ENCODE results near the gene EDEM2.
"Not testable (repeated sequence)": the region's sequence is repeated elsewhere in the genome, so short reads cannot be mapped to it uniquely, and the experiment has no call there.

Gene EDEM2

DNA sequence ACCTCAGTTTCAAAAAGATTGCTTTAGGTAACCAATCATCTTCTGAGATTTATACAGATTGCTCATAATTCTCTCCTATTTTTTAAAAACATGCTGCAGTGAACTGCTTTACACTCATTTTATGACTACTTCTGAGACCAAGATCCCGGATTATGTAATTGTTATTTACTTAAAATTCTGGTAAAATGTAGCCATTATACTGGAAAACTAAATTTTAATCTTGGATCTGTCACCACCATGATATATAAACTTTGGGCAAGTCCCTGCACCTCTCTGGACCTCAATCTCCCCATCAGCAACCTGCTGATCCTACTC is 24.3 kb upstream of the EDEM2 start:
- in situ Hi-C loops (cut with MboI; ENCODE audit: low sequenced_read_pairs) = no loop called here

DNA sequence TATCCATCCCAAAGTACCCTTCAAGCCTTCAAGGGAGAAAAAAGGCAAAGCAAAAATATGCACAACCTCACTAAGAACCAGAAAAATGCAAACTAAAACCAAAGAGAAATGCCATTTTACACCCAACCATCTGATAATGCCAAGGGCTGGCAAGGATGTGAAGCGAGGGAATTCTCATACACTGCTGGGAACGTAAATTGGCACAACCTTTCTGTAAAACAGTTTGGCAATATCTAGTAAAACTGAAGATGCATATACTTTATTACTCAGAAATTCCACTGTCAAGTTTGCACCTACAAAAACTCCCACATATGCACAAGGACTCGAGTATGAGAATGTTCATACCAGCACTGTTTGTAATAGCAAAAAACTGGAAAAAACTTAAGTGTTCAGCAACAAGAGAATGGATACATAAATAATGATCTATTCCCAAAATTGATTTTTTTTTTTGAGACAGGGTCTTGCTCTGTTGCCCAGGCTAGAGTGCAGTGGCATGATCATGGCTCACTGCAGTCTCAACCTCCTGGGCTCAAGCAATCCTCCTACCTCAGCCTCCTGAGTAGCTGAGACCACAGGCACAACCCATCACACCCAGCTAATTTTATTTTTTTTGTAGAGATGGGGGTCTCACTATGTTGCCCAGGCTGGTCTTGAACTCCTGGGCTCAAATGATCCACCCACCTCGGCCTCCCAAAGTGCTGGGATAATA is 21.7 kb upstream of the EDEM2 start:
- in situ Hi-C loops (cut with MboI; ENCODE audit: low sequenced_read_pairs) = not testable (repeated sequence)

DNA sequence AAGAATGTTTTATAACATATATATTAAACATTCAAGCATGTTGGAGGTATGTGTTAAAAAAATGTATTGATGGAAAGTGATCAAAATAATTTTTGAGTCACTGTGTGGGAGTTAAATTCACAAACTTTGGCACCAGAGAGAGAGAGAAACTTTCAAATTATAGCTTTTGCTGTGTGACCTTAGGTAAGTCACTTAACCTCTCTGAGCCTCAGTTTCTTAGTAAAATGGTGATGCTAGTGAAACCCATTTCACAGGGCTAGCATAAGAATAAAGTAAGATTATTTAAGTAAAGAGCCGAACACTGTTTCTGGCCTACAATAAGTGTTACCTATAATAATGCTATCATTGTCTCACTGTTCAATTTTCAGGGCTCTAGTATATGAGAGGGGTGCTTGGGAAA is 20.7 kb upstream of the EDEM2 start:
- in situ Hi-C loops (cut with MboI; ENCODE audit: low sequenced_read_pairs) = no loop called here

DNA sequence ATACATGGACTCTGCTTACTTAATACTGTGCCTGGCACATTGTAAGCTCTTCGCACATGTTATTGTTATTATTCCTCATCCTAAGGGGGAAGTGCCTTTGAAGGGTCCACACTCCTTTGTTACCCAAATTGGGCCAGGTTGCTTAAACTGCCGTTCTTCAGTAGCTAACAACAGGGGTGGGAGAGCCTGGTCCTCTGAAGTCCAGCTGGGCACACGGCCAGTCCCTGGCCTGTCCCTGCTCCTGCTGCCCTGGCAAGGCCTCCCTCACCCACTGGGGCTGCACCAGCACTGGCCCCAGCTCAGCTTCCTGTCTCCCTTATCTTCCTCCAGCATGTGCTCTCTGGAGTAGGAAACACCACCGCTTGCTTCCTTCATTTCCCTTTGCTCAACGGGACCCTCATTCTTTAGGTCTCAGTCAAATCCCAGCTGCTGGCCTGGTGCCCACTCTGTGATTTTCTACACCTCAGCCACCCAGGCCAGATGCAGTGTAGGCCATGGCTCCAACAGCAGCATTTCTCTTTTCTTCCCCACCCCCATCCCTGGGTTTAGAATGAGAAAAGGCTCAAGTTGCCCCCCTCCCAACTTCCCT is 19.2 kb upstream of the EDEM2 start:
- in situ Hi-C loops (cut with MboI; ENCODE audit: low sequenced_read_pairs) = no loop called here

DNA sequence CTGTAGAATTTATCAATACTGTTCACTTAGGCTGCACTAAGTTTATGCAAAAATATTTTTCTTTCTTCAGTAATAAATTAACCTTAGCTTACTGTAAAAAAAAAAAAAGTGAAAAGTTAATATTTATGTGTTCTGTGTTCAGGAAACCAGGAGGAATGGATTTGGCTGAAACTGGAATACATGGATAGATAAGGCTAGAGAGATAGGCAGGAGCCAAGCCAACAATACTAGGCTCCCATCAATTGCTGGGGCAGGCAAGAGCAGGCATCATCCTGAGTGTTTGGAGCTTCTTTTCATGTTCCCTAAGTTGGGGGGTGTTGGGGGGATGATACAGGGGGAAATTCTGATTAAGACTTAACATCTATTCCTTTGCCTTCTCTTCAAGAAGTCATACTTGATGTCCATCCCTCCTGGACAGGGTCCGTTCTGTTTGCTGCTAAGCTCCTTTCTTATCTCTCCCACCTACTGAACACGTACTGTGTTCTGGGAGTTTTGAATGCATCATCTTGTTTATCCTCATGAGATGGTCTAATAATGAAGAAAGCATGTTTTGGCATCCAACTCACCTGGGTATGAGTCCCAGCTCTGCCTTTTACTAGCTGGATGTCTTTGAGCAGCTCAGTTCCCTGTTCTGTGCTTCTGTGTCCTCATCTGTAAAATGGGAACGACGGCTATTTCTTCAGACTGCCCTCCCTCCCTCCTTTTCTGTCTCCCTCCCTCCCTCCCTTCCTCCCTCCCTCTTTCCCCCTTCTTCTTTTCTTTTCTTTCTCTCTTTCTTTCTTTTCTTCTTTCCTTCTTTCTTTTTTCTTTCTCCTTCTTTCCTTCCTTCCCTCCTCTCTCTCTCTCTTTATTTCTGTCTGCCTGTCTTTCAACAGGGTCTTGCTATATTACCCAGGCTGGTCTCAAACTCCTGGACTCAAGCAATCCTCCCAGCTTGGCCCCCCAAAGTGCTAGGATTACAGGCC is 18.4 kb upstream of the EDEM2 start:
- in situ Hi-C loops (cut with MboI; ENCODE audit: low sequenced_read_pairs) = no loop called here

DNA sequence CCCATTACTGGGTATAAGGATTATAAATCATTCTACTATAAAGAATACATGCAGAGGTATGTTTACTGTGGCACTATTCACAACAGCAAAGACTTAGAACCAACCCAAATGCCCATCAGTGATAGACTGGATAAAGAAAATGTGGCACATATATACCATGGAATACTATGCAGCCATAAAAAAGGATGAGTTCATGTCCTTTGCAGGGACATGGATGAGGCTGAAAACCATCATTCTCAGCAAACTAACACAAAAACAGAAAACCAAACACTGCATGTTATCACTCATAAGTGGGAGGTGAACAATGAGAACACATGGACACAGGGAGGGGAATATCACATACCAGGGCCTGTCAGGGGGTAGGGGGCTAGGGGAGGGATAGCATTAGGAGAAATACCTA is 17.4 kb upstream of the EDEM2 start:
- in situ Hi-C loops (cut with MboI; ENCODE audit: low sequenced_read_pairs) = not testable (repeated sequence)

DNA sequence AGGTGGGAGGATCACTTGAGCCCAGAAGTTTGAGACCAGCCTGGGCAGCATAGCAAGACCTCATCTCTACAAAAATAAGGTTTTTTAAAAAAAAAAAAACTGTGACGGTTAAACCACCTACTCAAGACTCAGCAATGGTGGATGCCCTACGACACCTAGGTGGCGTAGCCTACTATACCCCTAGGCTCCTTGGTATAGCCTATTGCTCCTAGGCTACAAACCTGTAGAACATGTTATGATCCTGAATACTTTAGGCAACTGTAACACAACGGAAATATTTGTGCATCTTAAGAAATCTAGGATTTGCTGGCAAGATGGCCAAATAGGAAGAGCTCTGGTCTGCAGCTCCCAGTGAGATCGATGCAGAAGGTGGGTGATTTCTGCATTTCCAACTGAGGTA is 13.2 kb upstream of the EDEM2 start:
- in situ Hi-C loops (cut with MboI; ENCODE audit: low sequenced_read_pairs) = not testable (repeated sequence)

DNA sequence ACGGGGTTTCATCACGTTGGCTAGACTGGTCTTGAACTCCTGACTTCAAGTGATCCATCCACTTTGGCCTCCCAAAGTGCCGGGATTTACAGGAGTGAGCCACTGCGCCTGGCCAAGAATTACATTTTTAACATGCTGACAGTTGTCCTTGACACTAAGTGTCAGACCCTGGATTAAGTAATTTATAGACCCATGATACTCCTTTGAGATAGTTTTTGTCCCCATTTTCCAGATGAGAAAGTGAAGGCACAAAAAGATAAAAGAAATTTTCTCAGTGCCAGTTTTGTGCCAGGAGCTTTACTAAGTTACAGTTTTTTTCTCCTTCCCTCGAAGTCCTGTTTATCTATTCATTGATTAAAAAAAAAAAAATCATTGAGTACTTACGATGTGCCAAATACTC is 9.8 kb upstream of the EDEM2 start:
- in situ Hi-C loops (cut with MboI; ENCODE audit: low sequenced_read_pairs) = no loop called here

DNA sequence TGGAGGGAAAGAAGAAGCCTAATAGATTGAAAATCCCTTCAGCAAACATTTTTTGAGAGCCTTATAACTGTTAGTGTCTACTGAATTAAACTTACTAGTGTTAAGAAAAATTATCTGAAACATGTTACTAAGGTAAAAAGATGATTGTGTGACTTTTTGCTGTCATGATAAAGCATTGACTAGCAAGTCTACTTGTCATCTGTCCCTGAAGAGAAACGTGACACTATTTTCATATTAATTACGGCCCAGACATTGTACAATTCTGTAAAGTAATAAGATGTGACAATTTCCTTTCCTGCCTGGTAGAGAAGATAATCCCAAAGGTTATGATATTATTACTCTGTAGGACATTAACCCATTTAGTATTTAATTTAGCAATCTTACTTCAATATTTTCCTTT is 8.8 kb upstream of the EDEM2 start:
- in situ Hi-C loops (cut with MboI; ENCODE audit: low sequenced_read_pairs) = no loop called here

DNA sequence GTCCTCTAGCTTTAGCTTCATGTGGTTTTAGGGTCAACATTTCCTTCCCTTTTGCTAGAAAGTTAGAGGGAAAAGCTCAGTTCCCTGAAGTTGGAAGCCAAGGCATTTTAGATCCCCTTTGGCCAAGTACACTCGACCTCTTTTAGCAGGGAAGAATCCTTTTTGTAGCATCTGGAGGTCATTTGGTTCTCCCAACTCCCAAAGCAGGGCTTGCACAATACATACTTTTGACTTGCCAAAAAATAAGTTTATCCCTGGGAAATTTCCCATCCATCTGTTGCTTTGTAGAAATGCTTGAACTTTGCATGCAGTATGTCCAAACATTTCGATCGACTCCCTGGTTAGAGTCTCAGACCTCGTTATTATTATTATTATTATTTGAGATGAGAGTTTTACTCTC is 4.6 kb upstream of the EDEM2 start:
- in situ Hi-C loops (cut with MboI; ENCODE audit: low sequenced_read_pairs) = no loop called here

DNA sequence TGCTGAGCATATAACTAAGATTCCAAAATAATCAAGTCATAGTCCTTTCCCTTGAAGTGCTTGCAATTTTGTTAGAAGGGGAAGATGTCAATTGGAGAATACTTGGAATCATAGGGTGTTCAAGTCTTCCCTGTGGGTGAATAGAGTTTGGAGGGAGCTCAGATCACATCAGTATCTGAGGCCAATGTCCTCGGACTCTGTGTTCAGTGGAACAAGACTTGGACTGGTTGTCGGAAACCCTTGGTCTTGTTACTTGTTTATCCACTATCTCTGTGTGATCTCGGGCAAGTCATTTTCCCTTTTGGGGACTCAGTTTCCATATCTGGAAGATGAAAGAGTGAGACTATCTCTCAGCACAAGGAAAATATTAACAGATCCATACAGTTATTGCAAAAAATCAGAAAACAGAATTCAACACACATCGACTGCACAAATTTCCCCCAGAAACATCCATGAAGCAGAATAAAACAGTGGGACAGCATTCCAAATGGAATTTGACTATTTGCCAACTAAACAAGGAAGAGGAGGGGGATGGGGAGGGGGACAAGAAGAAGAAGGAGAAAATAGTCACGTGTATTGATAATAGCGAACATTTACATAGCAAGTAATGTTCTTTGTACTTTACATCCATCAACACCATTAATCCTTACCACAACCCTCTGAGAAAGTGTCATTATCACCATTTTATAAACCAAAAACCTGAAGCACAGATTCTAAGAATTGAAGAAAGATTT is 3.9 kb upstream of the EDEM2 start:
- in situ Hi-C loops (cut with MboI; ENCODE audit: low sequenced_read_pairs) = no loop called here

DNA sequence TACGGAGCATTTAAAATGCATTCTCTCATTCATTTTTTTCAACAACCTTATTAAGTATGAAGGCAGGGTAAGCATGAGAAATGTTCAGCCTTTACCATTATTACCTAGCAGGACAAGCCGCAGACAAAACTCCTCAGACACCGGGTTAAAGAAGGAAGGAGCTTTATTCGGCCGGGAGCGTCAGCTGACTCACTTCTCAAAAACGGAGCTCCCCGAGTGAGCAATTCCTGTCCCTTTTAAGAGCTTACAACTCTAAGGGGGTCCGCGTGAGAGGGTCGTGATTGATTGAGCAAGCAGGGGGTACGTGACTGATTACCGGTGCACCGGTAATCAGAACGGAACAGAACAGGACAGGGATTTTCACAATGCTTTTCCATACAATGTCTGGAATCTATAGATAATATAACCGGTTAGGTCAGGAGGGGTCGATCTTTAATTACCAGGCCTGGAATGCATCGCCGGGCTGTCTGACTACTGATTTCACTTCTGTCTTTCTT is 487 bp upstream of the EDEM2 start:
- in situ Hi-C loops (cut with MboI; ENCODE audit: low sequenced_read_pairs) = not testable (repeated sequence)

DNA sequence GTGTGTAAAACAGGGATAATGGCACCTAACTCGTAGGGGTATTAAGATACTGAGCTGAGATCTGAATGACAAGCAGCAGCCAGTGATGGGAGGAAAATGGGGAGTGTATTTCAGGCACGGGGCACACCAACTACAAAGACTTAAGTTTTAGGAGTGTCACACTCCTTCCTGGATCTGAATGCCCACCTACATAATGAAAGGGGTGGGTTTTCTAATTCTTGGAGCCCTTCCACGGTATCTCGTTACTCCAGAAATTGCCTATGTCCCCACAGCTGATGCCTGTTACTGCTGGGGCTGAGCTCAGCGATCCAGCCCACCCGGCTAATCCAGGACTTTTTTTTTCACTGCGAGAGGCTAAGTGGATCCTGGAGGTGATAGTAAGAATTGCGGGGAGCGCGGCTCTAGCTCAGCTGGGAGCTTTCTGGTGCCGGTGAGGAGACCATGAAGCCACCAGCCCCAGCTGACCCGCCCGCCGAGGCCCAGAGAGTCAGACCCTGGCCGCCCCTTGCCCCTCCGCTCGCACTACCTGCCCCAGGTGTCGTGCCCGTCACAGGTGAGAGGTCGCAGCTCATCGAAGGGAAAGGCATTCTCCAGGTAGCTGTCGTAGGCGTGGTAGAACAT is 727 bp downstream of the EDEM2 start:
- in situ Hi-C loops (cut with MboI; ENCODE audit: low sequenced_read_pairs) = no loop called here

DNA sequence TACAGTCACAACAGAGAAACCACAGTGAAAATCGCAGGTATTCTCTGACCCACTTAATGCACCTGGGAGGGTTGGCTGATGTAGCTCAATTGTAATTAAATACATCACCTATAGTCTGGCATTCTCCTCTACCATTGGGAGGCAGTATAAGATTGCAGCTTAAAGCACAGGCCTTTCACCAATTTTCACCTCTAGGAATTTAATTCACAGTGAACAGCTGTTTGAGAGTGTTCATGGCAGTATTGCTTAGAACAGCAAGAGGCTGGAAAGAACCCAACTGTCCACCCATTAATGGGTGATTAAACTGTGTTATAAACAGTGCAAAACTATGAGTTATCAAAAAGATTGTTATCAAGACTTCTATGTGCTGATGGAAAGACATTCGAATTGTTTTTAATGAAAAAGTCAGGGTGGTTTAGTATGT is 2.0 kb downstream of the EDEM2 start:
- in situ Hi-C loops (cut with MboI; ENCODE audit: low sequenced_read_pairs) = no loop called here

DNA sequence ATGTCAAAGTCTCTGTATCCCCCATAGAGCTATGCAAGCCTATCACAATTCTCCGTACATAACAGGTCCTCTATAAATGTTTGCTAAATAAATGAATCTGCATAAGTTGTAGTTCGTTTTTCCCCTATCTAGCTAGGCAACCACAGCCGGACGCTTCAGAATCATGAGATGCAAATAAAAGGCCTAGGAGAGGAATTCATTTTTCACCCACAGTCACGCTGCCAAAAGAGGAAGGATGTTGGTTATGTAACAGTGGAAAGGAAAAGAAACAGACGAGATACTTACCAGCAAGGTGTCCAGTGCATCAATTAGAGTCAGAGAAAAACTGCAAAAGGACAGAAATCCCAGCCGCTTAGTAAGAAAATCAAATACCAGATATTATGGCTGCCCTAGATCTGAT is 2.4 kb downstream of the EDEM2 start:
- in situ Hi-C loops (cut with MboI; ENCODE audit: low sequenced_read_pairs) = no loop called here

DNA sequence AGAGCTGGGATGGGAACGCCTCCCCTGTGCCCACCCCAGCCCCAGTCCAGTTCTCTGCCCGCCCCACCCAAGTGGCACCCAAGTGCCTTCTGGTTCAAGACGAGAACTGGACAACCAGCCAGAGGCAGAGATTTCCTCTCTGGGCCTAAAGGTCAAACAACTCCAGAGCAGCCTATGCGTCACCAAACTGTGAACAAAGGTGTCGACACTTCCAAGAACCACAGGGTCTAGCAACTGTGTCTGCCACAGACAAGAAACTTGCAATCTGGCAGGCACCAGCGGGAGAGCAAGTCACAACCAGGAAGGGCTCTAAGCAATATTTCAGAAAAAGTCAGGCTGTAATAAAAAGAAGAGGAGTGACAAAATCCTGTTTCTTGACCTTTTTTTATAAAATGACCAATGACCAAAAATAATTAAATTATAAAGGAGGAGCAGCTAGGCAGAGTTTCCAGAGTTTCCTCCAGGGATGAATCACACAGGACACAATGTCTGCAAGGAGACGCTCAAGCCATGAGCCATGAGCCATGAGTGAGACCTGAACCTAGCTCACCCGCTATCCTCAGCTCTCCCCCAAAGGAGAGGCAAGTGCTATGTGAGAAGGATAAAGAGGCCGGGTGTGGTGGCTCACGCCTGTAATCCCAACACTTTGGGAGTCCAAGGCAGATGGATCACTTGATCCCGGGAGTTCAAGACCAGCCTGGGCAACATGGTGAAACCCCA is 11.1 kb downstream of the EDEM2 start:
- in situ Hi-C loops (cut with MboI; ENCODE audit: low sequenced_read_pairs) = no loop called here

DNA sequence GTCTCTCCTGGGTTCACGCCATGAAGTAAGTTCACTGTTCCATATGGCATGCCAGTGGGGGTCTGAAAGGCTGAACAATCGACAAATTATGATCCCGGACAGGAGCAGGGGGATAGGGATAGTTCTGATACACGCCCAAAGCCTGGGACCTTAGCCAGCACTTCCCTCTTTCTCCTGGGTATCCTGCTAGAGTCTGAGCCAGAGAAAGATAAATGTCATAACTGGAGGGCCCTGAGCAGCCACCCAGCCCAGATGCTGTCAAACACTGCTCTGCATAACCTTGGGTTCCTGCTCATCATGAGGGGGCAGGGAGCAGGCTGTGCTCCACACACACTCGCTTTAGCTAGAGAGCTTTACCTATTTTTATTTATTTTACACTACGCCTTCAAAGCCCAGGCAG is 12.3 kb downstream of the EDEM2 start:
- in situ Hi-C loops (cut with MboI; ENCODE audit: low sequenced_read_pairs) = no loop called here

DNA sequence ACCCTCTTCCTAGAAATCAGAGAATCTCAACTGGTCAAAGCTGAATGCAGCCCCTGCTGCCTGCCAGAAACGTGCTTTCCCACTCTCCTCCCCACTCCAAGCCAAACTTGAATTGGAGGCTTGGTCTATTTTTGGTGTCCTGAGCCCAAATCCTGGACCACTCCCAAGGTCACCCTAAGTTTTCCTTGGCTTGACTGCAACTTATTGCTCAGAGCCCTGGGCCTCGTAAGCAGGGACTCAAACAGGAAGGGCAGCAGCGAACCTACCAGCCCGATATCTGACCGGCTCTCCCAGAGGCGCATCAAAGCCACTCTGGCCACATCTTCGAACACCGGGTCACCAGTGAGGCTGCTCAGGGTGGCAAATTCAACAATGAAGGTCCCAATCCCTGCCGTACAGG is 12.7 kb downstream of the EDEM2 start:
- in situ Hi-C loops (cut with MboI; ENCODE audit: low sequenced_read_pairs) = no loop called here

DNA sequence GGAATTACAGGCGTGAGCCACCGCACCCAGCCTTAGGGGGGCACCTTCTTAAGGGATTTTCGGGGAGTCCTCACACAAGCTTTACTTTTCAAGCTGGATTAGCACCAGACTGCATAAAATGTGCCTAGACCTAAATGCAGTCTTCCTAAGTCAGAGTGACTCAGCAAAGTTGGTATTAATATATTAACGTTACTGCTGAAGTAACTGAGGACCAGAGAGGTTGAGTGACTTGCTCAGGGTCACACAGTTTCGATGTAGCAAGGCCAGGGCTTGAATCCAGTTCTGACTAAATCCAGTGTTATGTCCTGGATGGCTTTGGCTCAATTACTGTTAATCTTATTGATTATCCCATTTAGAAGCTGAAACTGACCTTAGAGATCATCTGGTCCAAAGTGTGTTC is 13.4 kb downstream of the EDEM2 start:
- in situ Hi-C loops (cut with MboI; ENCODE audit: low sequenced_read_pairs) = no loop called here

DNA sequence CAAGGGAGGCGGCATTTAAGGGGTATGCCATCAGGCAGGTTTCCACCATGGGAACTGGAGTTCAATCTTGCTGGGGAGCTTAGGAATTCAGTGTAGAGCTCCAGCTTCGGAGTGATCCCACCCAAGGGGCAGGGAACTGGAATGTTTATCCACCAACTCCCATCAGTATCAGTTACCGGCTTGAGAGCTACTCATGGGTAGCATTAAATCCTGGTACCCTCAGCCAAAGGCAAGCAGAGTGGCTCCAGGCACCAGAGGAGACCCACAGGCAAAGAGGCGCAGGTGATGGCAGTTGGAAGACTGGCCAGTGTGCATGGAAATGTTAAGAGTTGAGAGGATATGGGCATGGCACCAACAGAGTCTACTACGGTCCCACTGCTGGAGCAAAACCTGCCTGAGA is 14.1 kb downstream of the EDEM2 start:
- in situ Hi-C loops (cut with MboI; ENCODE audit: low sequenced_read_pairs) = no loop called here
